M059J (cell line): Measurements from ENCODE around the gene GPI. TPM values are rescaled to one million over a fixed set of nuclear protein-coding genes. Genes with fewer than 3 reads are reported as not detected.

Source experiments
- DNase-seq: peaks from one replicate; pipeline ENCODE4 v3.0.0-alpha.2; 2012; ENCODE audit warnings: low read depth
- total RNA-seq: library from RNA; depleted of rRNA; stranded (reverse); fragments of >200 nt; shearing (Covaris generic); gene quantifications from 2 replicates; pipeline ENCODE4 v1.2.3, GENCODE V29; 2014

GPI gene
- total RNA-seq, 1 experiment from 2014 or later = 224 TPM

GRCh38 chr19:34341935-34342680 lies 22.9 kb upstream of the GPI start:
- no peak for DNase-seq

- no peak for DNase-seq
These were observed 21.2 kb upstream of the GPI start for GRCh38 chr19:34343751-34344150.

GRCh38 chr19:34345947-34346351 lies 19.0 kb upstream of the GPI start:
- peak; percentile 79 for DNase-seq

- no peak for DNase-seq
These were observed 17.3 kb upstream of the GPI start for GRCh38 chr19:34347561-34348165.

GRCh38 chr19:34348899-34349487 lies 16.0 kb upstream of the GPI start:
- no peak for DNase-seq

GRCh38 chr19:34350161-34350561 lies 14.8 kb upstream of the GPI start:
- no peak for DNase-seq

- DNase-seq = peak; percentile 22
These were observed 13.6 kb upstream of the GPI start for GRCh38 chr19:34351382-34351826.

GRCh38 chr19:34353546-34353945 lies 11.4 kb upstream of the GPI start:
- DNase-seq = no peak

GRCh38 chr19:34355201-34355600 lies 9.8 kb upstream of the GPI start:
- DNase-seq = no peak

- no peak for DNase-seq
These were observed 8.1 kb upstream of the GPI start for GRCh38 chr19:34356875-34357274.

GRCh38 chr19:34357431-34357830 lies 7.6 kb upstream of the GPI start:
- DNase-seq = no peak

GRCh38 chr19:34359140-34359953 lies 5.6 kb upstream of the GPI start:
- peak; percentile 95 for DNase-seq

- DNase-seq = no peak
These were observed 5.1 kb upstream of the GPI start for GRCh38 chr19:34359954-34360315.

GRCh38 chr19:34360354-34360909 lies 4.6 kb upstream of the GPI start:
- no peak for DNase-seq

GRCh38 chr19:34362679-34363069 lies 2.3 kb upstream of the GPI start:
- no peak for DNase-seq

GRCh38 chr19:34363094-34363493 lies 1.9 kb upstream of the GPI start:
- no peak for DNase-seq

GRCh38 chr19:34363930-34364329 lies 1.1 kb upstream of the GPI start:
- no peak for DNase-seq

GRCh38 chr19:34364462-34364829 lies 550 bp upstream of the GPI start:
- DNase-seq = no peak

- peak; percentile 47 for DNase-seq
These were observed 736 bp downstream of the GPI start for GRCh38 chr19:34365463-34366401.

GRCh38 chr19:34366738-34367623 lies 2.0 kb downstream of the GPI start:
- peak; percentile 60 for DNase-seq
